ENCODE measurements around the gene IGSF3. TPM values are rescaled to one million over a fixed set of nuclear protein-coding genes. Genes with fewer than 3 reads are reported as not detected.
"Not testable (repeated sequence)": the region's sequence is repeated elsewhere in the genome, so short reads cannot be mapped to it uniquely, and the experiment has no call there.

Gene IGSF3
- total RNA-seq, 2 donors from 2014 or later: 21.4 to 30.6 TPM

DNA sequence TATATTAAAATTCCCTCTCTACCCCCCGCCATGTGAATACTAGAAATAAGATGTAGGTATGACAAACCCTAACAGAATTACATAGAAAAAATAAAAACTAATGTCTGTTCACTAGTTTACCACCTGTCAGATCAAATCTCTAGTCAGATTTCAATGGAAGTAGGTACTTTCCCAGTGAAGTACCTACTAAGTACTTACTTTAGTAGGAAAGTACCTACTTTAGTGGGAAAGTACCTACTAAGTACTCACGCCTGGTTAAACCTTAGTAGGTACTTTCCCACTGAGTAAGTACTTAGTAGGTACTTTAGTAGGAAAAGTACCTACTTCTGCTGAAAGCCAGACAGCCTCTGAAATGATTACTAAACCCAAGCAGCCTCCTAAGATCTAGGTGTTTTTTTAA, 58.7 kb downstream of the IGSF3 start:
- H3K4me1 ChIP-seq; H3K4me3 ChIP-seq; H3K9me3 ChIP-seq; H3K27me3 ChIP-seq; intact Hi-C loops (cut with DNase I); H3K9ac ChIP-seq (ENCODE audit: low read depth in 2 of 2, low read length in 2 of 2); DNase-seq; H3K27ac ChIP-seq; H3K36me3 ChIP-seq: not testable (repeated sequence)

DNA sequence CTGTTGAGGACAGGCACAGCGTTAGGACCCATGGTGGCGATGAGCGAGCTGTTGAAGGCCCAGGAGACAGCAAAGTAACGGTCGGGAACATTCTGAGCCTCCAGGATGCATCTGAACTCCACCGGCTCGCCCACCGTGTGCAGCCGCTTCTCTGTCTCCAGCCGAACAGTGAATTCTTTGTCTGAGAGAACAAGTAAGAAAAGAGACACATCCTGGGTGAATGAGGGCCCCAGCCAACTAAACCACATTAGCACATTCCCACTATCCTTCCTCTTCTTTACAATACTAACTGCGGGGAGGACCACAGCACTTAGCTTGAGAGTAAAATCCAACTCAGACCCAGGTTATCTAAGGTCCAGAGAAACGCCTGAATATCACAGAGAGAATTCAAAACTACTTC, 59.4 kb downstream of the IGSF3 start:
- DNase-seq; H3K4me1 ChIP-seq; H3K9ac ChIP-seq (ENCODE audit: low read depth in 2 of 2, low read length in 2 of 2); H3K36me3 ChIP-seq; H3K27ac ChIP-seq; H3K4me3 ChIP-seq; intact Hi-C loops (cut with DNase I); H3K27me3 ChIP-seq; H3K9me3 ChIP-seq: not testable (repeated sequence)

DNA sequence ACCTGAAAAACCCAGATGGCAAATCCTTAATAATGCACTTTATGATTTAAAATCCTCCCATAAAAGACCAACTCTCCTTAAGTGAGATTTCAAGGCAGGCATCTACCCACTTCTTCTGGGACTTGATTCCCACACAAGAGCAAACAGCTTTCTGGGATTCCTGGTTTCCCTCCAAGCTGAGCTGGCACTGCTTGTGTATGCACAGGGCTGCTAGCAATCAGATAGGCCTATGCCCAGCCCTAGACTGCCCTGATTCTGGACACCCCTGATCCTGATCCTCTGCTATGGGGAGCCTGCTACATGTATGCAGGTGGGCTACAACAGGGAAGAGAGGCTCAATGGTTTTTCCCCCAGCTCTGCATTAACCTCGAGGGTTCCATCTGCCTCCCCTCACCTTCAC, 60.1 kb downstream of the IGSF3 start:
- H3K36me3 ChIP-seq; H3K27me3 ChIP-seq; H3K4me1 ChIP-seq; DNase-seq; H3K9ac ChIP-seq (ENCODE audit: low read depth in 2 of 2, low read length in 2 of 2); intact Hi-C loops (cut with DNase I); H3K9me3 ChIP-seq; H3K27ac ChIP-seq; H3K4me3 ChIP-seq: not testable (repeated sequence)

DNA sequence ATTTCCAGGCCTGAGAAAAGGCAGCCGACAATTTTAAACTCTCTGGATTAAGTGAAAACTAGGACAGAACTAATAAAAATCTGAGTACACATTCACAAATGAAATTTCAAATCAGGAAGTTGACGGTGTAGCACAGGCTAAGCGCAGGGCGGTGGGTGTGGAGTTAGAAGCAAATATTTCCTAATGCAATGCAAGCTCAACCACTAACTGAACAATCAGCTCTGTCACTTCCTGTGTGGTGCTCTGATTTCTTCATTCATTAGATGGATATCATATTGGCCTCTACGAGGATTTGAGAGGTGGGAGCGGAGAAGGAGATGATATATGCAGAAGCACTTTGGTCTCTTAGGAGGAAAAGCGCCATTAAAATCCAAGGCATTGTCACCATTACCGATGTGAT, 61.5 kb downstream of the IGSF3 start:
- H3K36me3 ChIP-seq; H3K27ac ChIP-seq; H3K9ac ChIP-seq (ENCODE audit: low read depth in 2 of 2, low read length in 2 of 2); H3K9me3 ChIP-seq; H3K27me3 ChIP-seq; intact Hi-C loops (cut with DNase I); H3K4me1 ChIP-seq; H3K4me3 ChIP-seq: not testable (repeated sequence)
- peak; percentile 48 for DNase-seq

- Histone ChIP-seq H3K4me3 (no peak overlapping the region), H3K4me1 (no peaks in the 10 kb centered on the region), H3K36me3 (no peaks in the 10 kb centered on the region), H3K27me3 (no peaks in the 10 kb centered on the region), H3K9ac (ENCODE audit: low read depth in 2 of 2, low read length in 2 of 2) (no peak overlapping the region), H3K9me3 (no peaks in the 10 kb centered on the region), H3K27ac (no peak overlapping the region)
- intact Hi-C loops (cut with DNase I): no loop called here
- no peak for TF ChIP-seq CTCF (IDR thresholded peaks at IDR 0.05)
- DNase-seq: no peak
Measured at GRCh38 chr1:116605315-116605714, 62.2 kb downstream of the IGSF3 start.

DNA sequence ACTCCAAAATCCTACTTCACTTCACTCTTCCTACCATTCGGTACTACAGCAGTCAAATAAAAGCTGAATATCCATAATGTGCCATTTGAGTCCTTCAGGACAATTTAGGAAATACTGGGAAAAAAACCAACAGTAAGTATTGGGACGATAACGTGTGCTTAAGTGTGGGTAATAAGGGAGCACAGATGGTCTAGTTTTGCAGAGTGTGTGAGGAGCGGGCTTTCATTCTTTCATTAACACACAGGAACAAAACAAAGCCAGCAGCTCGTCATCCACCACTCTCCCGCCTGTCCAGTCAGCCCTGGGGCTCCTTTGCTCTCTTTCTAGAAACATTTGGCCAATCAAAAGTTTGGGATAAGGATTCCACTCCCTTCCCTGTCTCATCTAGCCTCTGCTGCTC, 63.1 kb downstream of the IGSF3 start:
- H3K27me3 ChIP-seq; H3K27ac ChIP-seq; H3K36me3 ChIP-seq; H3K9me3 ChIP-seq; H3K9ac ChIP-seq (ENCODE audit: low read depth in 2 of 2, low read length in 2 of 2); intact Hi-C loops (cut with DNase I); H3K4me1 ChIP-seq; H3K4me3 ChIP-seq; DNase-seq: not testable (repeated sequence)

- DNase-seq; intact Hi-C loops (cut with DNase I); H3K9me3 ChIP-seq: not testable (repeated sequence)
Measured at GRCh38 chr1:116603646-116604045, 63.9 kb downstream of the IGSF3 start.

DNA sequence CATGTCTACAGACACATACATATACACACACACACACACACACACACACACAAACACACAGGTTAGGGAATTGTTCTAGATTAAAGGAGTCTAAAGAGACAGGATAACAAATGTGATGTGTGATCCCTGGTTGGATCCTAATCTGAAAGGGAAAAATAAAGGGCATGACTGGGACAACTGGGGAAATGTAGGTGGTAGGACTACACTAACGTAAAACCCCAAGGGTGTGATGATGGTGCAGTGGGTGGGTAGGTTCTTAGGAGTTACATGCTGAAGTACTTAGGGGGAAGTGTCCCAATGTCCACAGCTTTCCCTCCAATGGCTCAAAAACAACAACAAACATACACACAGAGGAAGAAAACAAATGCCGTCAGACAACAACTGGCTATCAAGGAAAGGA, 68.2 kb downstream of the IGSF3 start:
- intact Hi-C loops (cut with DNase I): not testable (repeated sequence)

More at GRCh38 chr1:116603646-116604045, 63.9 kb downstream of the IGSF3 start:
- not testable (repeated sequence) for H3K27ac ChIP-seq; H3K4me3 ChIP-seq; H3K9ac ChIP-seq (ENCODE audit: low read depth in 2 of 2, low read length in 2 of 2); H3K4me1 ChIP-seq; H3K36me3 ChIP-seq; H3K27me3 ChIP-seq

GRCh38 chr1:116598420-116599036, 69.0 kb downstream of the IGSF3 start:
- H3K4me3 ChIP-seq; H3K9me3 ChIP-seq; H3K36me3 ChIP-seq; H3K27me3 ChIP-seq; intact Hi-C loops (cut with DNase I); H3K4me1 ChIP-seq; H3K9ac ChIP-seq (ENCODE audit: low read depth in 2 of 2, low read length in 2 of 2); H3K27ac ChIP-seq: not testable (repeated sequence)
- DNase-seq: peak; percentile 77

More for the DNA sequence above, 68.2 kb downstream of the IGSF3 start:
- not testable (repeated sequence) for H3K27ac ChIP-seq; H3K9ac ChIP-seq (ENCODE audit: low read depth in 2 of 2, low read length in 2 of 2); H3K4me1 ChIP-seq; H3K9me3 ChIP-seq; DNase-seq; H3K4me3 ChIP-seq; H3K36me3 ChIP-seq; H3K27me3 ChIP-seq

DNA sequence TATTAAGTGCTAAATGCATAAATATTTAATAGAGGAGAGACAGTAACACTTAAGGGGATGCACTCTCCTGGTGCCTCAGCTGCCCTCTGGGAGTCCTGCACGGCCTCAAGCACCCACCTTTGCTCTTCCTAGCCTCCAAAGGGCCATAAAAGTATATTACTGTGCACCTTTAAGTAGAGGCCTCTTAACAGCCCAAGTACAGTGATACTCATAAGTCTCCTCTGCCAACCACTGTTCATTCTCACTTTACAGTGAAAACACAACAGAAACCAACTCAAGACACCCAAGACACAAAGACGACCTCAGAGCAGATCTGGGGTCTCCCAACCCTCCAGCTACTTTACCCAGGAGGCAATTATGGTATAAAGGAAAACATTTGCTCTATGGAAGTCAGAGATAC, 70.1 kb downstream of the IGSF3 start:
- DNase-seq; H3K36me3 ChIP-seq; H3K9me3 ChIP-seq; intact Hi-C loops (cut with DNase I); H3K9ac ChIP-seq (ENCODE audit: low read depth in 2 of 2, low read length in 2 of 2); H3K27me3 ChIP-seq; H3K4me1 ChIP-seq; H3K4me3 ChIP-seq: not testable (repeated sequence)
- peak overlapping the region; percentile 56 for H3K27ac ChIP-seq

DNA sequence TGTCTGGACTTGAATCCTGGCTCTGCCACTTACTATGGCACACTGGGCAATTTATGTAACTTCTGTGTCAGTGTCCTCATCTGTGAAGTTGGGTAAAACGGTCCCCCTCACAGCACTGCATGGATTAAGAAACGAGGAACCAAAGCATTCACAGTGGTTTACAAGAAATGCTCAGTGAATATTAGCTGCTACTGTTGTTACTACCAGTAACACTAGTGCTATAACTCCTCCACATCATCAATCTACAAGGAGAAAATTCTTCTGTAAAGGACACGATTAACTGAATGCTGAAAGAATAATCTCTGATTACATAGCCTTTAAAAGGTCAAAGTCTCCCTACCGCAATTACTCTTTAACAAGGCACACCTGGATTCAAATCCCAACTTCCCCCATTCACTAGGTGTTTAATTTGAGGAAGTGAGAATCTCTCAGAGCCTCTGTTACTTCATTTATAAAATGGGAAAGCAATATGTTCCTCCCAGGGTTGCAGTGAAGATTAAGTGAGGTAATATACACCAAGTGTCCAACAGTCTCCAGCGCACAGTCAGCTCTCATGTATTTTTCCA, 70.7 kb downstream of the IGSF3 start:
- DNase-seq; H3K4me3 ChIP-seq; H3K27me3 ChIP-seq; H3K36me3 ChIP-seq; H3K4me1 ChIP-seq; intact Hi-C loops (cut with DNase I); H3K9me3 ChIP-seq; H3K9ac ChIP-seq (ENCODE audit: low read depth in 2 of 2, low read length in 2 of 2): not testable (repeated sequence)
- H3K27ac ChIP-seq: peak overlapping the region; percentile 56
